Measurements from ENCODE around the gene NCAPD3. TPM values are rescaled to one million over a fixed set of nuclear protein-coding genes. Genes with fewer than 3 reads are reported as not detected.

NCAPD3 gene
- total RNA-seq = 8.1 and 41.9 TPM in 2 replicates

GRCh38 chr11:134223836-134224709, at the start of gene NCAPD3, which contains the start of gene VPS26B:
NCAPD3 (minus strand) TSS chr11:134223967; CDS start chr11:134223926, 41 bp downstream.
VPS26B (plus strand) TSS chr11:134224671; CDS start chr11:134225123, 452 bp downstream.

DNA sequence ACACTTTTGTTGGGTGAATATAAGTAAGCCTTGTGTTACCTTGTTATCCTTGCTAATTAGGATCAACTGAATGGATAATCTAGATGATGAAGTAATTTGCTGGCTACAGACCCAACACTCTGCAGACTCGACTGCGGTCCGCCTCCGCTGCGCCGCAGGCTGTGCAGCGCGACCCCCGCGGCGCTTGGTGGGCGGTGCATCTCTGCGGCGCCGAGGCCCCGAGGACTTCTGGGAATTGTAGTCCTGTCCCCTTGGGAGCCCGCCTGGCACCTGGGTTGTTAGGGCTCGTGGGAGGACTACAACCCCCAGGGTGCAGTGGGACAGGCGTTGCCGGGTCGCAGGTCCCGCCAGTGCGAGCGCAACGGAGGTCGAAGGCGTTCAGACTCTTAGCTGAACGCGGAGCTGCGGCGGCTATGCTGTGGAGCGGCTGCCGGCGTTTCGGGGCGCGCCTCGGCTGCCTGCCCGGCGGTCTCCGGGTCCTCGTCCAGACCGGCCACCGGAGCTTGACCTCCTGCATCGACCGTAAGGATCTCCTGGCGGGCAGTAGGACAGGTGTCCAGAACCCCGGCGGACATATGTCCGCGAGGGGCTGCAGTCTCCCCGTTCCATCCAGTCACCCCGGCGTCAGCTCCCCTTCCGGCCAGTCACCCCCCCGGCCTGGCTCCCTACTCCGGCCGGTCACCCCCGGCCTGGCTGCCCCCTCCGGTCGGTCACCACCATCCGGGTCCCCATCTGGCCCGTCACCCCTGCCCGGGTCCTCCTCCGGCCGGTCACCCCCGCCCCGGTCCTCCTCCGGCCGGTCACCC, 29.6 kb upstream of the NCAPD3 start, which contains the start of the genes ACAD8 and THYN1:
ACAD8 (plus strand) TSS at position 381 of the 806 bp plus-strand sequence; CDS start at position 414, 33 bp downstream.
THYN1 (minus strand) TSS at position 165 of the 806 bp plus-strand sequence. CDS start 470 bp downstream, outside the sequence.

Other genes starting within 250 kb of the NCAPD3 start
- gene JAM3, start 154.9 kb downstream of the NCAPD3 start, total RNA-seq = 90.6 and 140 TPM in 2 replicates
- 52.3 and 54.3 TPM in 2 replicates for gene VPS26B, start 704 bp upstream of the NCAPD3 start, total RNA-seq
- 33.2 and 36.8 TPM in 2 replicates for gene THYN1, start 29.4 kb upstream of the NCAPD3 start, total RNA-seq
- 18.6 and 22.3 TPM in 2 replicates for gene ACAD8, start 29.6 kb upstream of the NCAPD3 start, total RNA-seq
- gene GLB1L3, start 52.4 kb upstream of the NCAPD3 start, total RNA-seq = not detected in 2 replicates
- gene GLB1L2, start 108.0 kb upstream of the NCAPD3 start, total RNA-seq = under 0.01 TPM in 1 of 2 replicates, not detected in the other
- not detected in 2 replicates for gene B3GAT1, start 188.3 kb upstream of the NCAPD3 start, total RNA-seq

Data from placental pericyte (primary cell).